ENCODE measurements around the gene ANKS1B.

The ANKS1B gene

DNA sequence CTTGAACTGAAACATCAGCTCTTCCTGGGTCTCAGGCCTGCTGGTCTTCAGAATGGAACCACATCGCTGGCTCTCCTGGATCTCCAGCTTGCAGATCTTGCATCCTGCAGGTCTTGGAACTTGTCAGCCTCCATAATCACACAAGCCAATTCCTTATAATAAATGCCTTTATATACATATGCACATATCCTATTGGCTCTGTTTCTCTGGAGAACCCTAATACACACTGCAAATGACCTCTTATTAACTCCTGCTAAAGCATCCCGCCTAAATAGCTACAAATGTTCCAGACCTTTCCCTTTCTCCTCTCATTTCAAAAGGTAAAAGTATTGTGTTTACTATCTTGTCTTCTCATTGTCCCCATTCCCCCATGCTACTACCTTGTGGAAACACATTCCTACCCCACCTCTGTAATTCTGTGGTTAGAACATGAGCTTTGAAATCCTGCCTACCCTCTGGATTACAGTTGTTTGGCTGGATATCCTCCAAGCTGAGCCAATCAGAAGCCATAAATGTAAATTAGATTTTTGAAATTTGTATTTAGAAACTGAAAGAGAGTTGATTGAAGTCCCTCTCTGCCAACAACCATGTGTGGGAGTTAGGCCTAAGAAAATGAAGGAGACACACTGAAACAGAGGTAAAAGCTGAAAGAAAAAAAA is 58.1 kb downstream of the ANKS1B start:
- Mint-ChIP-seq H3K4me3 (no peak overlapping the region), H3K27ac (no peak overlapping the region), H3K27me3 (no peaks in the 10 kb centered on the region), H3K4me1 (no peaks in the 10 kb centered on the region), H3K36me3 (no peaks in the 10 kb centered on the region), H3K9me3 (peaks cover 2% of the 10 kb centered on the region)
- no peak for DNase-seq (ENCODE audit: low spot score in 2 of 2)
- no peak for ATAC-seq (ENCODE audit: low read depth)

GRCh38 chr12:99920353-99920960 is 64.3 kb downstream of the ANKS1B start:
- Mint-ChIP-seq H3K27ac (no peak overlapping the region), H3K27me3 (no peaks in the 10 kb centered on the region), H3K4me3 (no peak overlapping the region), H3K9me3 (peaks cover 2% of the 10 kb centered on the region), H3K36me3 (no peaks in the 10 kb centered on the region), H3K4me1 (no peaks in the 10 kb centered on the region)
- DNase-seq (ENCODE audit: low spot score in 2 of 2) (no peak), ATAC-seq (ENCODE audit: low read depth) (no peak)

GRCh38 chr12:99917711-99918402 is 66.9 kb downstream of the ANKS1B start:
- Mint-ChIP-seq H3K9me3 (no peaks in the 10 kb centered on the region), H3K4me3 (no peak overlapping the region)
- ATAC-seq (ENCODE audit: low read depth): no peak

GRCh38 chr12:99916555-99916954 is 68.2 kb downstream of the ANKS1B start:
- Mint-ChIP-seq H3K27ac (no peak overlapping the region), H3K9me3 (no peaks in the 10 kb centered on the region), H3K4me1 (no peaks in the 10 kb centered on the region), H3K36me3 (no peaks in the 10 kb centered on the region), H3K27me3 (no peaks in the 10 kb centered on the region), H3K4me3 (no peak overlapping the region)
- DNase-seq (ENCODE audit: low spot score in 2 of 2) (no peak), ATAC-seq (ENCODE audit: low read depth) (no peak)

More at GRCh38 chr12:99917711-99918402, 66.9 kb downstream of the ANKS1B start:
- Mint-ChIP-seq H3K27ac (no peak overlapping the region), H3K4me1 (no peaks in the 10 kb centered on the region), H3K36me3 (no peaks in the 10 kb centered on the region), H3K27me3 (no peaks in the 10 kb centered on the region)
- no peak for DNase-seq (ENCODE audit: low spot score in 2 of 2)

DNA sequence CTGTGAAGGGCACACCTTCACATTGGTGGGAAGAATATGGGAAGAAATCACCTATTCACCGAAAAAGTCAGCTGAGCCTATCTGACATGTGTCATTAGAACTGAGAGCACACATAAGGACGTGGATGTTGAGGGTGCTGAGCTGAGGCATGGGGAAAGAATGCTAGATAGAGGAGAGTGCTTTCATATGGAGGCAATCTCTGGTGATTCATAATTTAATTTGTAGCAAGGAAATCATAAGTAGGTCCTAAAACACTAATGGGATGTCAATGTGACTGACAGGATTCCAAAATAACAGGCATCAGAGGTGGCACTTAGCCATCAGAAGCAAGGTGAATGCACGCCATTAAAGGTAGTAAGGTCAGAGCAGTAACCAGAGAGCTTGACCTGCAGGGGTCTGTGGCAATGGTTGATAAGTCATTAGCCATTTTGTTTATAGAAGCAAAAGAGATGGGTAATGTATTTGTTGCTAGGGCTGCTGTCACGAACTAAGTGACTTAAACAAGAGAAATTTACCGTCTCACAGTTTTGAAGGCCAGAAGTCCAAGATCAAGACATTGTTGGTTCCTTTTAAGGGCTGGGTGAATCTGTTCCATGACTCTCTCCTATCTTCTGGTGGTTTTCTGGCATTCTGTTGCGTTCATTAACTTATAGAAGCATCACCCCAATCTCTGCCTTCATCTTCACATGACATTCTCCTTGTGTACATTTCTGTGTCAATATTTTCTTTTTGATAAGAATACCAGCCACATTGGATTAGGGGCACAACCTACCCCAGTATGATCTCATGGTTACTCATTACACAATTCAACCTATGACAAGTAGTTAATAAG is 69.3 kb downstream of the ANKS1B start:
- DNase-seq (ENCODE audit: low spot score in 2 of 2) (no peak), ATAC-seq (ENCODE audit: low read depth) (no peak)
- H3K4me1 Mint-ChIP-seq: no peaks in the 10 kb centered on the region
- H3K36me3 Mint-ChIP-seq: no peaks in the 10 kb centered on the region
- no peaks in the 10 kb centered on the region for H3K27me3 Mint-ChIP-seq
- no peaks in the 10 kb centered on the region for H3K9me3 Mint-ChIP-seq
- H3K4me3 Mint-ChIP-seq: no peak overlapping the region
- H3K27ac Mint-ChIP-seq: no peak overlapping the region

GRCh38 chr12:99914206-99914605 is 70.5 kb downstream of the ANKS1B start:
- Mint-ChIP-seq H3K36me3 (no peaks in the 10 kb centered on the region), H3K27ac (no peak overlapping the region), H3K9me3 (peaks cover 1% of the 10 kb centered on the region), H3K27me3 (peaks cover 1% of the 10 kb centered on the region), H3K4me3 (no peak overlapping the region), H3K4me1 (no peaks in the 10 kb centered on the region)
- no peak for DNase-seq (ENCODE audit: low spot score in 2 of 2)
- ATAC-seq (ENCODE audit: low read depth): no peak

DNA sequence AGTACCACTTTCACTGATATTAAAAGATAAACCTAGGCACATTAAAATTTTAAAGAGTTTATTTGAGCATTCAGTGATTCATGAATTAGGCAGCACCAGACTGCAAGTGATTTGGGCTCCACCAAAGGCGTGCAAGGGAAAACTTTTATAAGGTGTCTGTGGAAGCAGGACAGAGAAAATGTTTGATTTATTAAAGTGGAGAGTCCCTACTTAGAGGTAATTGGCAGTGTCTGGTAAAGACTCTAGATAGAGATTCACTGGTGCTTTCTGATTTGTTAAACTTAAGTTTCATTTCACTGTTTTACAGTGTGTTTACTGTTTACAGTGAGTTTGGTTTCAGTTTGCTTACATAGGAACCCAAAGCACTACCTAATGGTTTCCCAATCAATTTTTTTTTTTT is 72.8 kb downstream of the ANKS1B start:
- Mint-ChIP-seq H3K27ac (no peak overlapping the region), H3K27me3 (peaks cover 1% of the 10 kb centered on the region), H3K4me3 (no peak overlapping the region), H3K4me1 (no peaks in the 10 kb centered on the region), H3K9me3 (peaks cover 1% of the 10 kb centered on the region), H3K36me3 (no peaks in the 10 kb centered on the region)
- DNase-seq (ENCODE audit: low spot score in 2 of 2): no peak
- no peak for ATAC-seq (ENCODE audit: low read depth)

GRCh38 chr12:99911081-99911480 is 73.7 kb downstream of the ANKS1B start:
- H3K4me3 Mint-ChIP-seq: no peak overlapping the region
- H3K9me3 Mint-ChIP-seq: peaks cover 1% of the 10 kb centered on the region

GRCh38 chr12:99910342-99910741 is 74.4 kb downstream of the ANKS1B start:
- H3K36me3 Mint-ChIP-seq: no peaks in the 10 kb centered on the region
- H3K4me1 Mint-ChIP-seq: no peaks in the 10 kb centered on the region
- no peak overlapping the region for H3K27ac Mint-ChIP-seq
- peaks cover 1% of the 10 kb centered on the region for H3K9me3 Mint-ChIP-seq
- H3K4me3 Mint-ChIP-seq: no peak overlapping the region
- DNase-seq (ENCODE audit: low spot score in 2 of 2) (no peak), ATAC-seq (ENCODE audit: low read depth) (no peak)
- H3K27me3 Mint-ChIP-seq: peaks cover 1% of the 10 kb centered on the region

More at GRCh38 chr12:99911081-99911480, 73.7 kb downstream of the ANKS1B start:
- DNase-seq (ENCODE audit: low spot score in 2 of 2) (no peak), ATAC-seq (ENCODE audit: low read depth) (no peak)
- Mint-ChIP-seq H3K36me3 (no peaks in the 10 kb centered on the region), H3K27me3 (peaks cover 1% of the 10 kb centered on the region), H3K4me1 (no peaks in the 10 kb centered on the region), H3K27ac (no peak overlapping the region)

DNA sequence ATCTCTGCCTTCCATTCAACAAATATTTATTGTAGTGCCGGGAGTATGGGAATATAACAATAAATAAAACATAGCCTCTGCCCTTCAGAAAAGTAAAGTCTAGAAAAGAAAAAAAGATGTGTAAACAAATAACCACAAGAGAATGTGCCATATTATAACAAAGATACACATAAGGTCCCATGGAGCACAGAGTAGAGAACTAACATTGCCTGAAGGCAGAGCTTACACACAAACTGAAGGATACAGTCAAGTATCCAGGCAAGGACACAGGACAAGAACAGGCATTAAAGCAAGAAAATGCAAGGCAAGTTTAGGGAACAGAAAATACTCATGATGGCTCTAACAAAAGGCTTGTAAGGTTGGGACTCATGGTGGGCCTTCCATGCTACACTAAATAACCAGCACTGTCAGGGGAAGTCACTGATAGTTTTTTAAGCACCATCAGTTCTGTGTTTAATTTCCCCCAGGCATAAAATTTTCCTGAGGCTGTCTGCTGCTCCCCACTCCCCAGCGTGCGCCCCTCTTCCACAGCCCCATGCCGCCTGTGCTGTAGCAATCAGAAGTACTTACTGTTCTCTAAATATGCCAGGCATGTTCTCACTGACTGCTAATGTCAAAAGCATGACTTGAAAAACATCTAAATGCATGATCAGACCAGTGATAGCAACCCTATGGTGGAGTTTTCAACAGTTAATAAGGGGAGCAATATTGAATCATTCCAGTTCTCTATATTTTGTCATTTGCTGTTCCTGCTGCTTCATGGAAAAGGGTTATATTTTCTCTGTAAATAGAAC is 77.8 kb downstream of the ANKS1B start:
- DNase-seq (ENCODE audit: low spot score in 2 of 2): no peak
- Mint-ChIP-seq H3K4me3 (no peak overlapping the region), H3K9me3 (peaks cover 1% of the 10 kb centered on the region), H3K27ac (no peak overlapping the region), H3K4me1 (no peaks in the 10 kb centered on the region), H3K36me3 (no peaks in the 10 kb centered on the region), H3K27me3 (peaks cover 1% of the 10 kb centered on the region)
- ATAC-seq (ENCODE audit: low read depth): no peak

- Mint-ChIP-seq H3K4me3 (no peak overlapping the region), H3K36me3 (no peaks in the 10 kb centered on the region), H3K9me3 (no peaks in the 10 kb centered on the region), H3K27me3 (no peaks in the 10 kb centered on the region), H3K4me1 (no peaks in the 10 kb centered on the region), H3K27ac (no peak overlapping the region)
- no peak for DNase-seq (ENCODE audit: low spot score in 2 of 2)
- ATAC-seq (ENCODE audit: low read depth): no peak
Measured at GRCh38 chr12:99901181-99901580, 83.6 kb downstream of the ANKS1B start.

- DNase-seq (ENCODE audit: low spot score in 2 of 2): no peak
- H3K4me1 Mint-ChIP-seq: no peaks in the 10 kb centered on the region
Measured at GRCh38 chr12:99898645-99899044, 86.1 kb downstream of the ANKS1B start.

GRCh38 chr12:99879439-99879838 is 105.3 kb downstream of the ANKS1B start:
- DNase-seq (ENCODE audit: low spot score in 2 of 2) (no peak), ATAC-seq (ENCODE audit: low read depth) (no peak)
- Mint-ChIP-seq H3K27me3 (no peaks in the 10 kb centered on the region), H3K9me3 (peaks cover 2% of the 10 kb centered on the region), H3K27ac (no peak overlapping the region), H3K4me1 (no peaks in the 10 kb centered on the region), H3K4me3 (no peak overlapping the region), H3K36me3 (no peaks in the 10 kb centered on the region)

More at GRCh38 chr12:99898645-99899044, 86.1 kb downstream of the ANKS1B start:
- no peaks in the 10 kb centered on the region for H3K27me3 Mint-ChIP-seq
- no peak overlapping the region for H3K27ac Mint-ChIP-seq
- H3K9me3 Mint-ChIP-seq: peaks cover 3% of the 10 kb centered on the region
- ATAC-seq (ENCODE audit: low read depth): no peak
- H3K36me3 Mint-ChIP-seq: no peaks in the 10 kb centered on the region
- H3K4me3 Mint-ChIP-seq: no peak overlapping the region

All from memory B cell (primary cell).